HG03575 (cell line): ENCODE results near the gene TCF12.
"Not testable (repeated sequence)": the region's sequence is repeated elsewhere in the genome, so short reads cannot be mapped to it uniquely, and the experiment has no call there.

Experiments
- ATAC-seq: cut with Tn5 transposase; IDR thresholded peaks from one replicate; pipeline ENCODE4 v1.9.1; 2021; ENCODE audit not compliant: unreplicated experiment, insufficient number of reproducible peaks, low FRiP score; ENCODE audit errors: extremely low read depth

The TCF12 gene

DNA sequence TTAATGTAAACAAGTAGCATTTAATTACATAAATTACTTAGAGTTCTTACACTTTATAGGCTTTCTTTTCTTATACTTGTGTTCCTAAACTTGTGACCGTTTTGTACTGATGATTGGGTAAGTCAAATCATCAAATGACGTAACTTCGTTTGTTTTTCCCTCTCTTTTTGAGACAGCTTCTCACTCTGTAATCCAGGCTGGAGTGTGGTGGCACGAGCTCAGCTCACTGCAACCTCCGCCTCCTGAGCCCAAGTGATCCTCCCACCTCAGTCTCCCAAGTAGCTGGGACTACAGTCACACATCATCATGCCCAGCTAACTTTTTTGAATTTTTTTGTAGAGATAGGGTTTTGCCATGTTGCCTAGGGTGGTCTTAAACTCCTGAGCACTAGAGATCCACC lies 226.0 kb downstream of the TCF12 start:
- no peak for ATAC-seq

DNA sequence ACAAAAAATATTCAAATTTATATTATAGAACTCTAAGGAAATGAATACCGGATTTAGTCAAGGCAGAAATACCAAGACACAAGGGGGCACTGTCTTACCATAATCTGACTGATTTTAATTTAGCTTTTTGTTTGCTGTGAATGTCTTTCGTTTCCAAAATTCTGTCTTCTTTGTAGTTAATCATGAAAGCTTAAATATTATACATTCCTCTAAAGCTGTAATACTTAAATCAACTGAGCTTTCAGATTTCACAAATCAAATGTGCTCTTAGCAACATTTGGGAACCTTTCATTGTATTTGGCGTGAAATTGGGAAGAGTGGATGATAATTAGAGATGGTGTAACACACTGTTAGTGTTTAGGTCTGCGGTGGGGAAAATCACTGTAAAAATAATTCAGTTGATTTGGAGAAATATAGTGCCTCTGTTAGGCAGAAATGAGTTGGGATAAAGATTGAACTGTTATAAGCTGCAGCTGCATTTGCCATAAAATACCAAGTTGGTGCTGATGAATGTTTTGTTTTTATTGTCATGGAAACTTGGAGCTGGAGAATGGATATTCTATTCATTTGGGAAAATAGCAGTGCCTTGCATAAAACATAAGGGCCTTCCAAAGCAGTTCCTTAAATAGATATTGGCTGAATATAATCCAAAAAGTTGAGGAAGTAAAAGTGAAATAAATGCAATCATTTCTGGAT lies 228.2 kb downstream of the TCF12 start:
- ATAC-seq = no peak

DNA sequence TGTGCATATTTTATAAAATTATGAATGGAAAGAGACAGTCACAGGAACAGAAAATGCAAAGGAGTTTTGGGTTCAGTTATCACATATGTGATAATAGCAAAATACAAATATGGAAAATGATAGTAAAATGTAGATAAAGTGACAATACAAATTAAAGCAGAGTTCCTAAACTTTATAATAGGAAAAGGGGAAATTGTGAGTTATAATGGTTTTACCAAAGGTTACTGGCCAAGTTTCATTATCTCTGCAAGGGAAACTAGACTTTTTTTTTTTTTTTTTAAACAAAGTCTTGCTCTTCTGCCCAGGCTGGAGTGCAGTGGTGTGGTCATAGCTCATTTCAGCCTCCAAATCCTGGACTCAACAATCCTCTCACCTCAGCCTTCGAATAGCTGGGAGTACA lies 229.2 kb downstream of the TCF12 start:
- no peak for ATAC-seq

DNA sequence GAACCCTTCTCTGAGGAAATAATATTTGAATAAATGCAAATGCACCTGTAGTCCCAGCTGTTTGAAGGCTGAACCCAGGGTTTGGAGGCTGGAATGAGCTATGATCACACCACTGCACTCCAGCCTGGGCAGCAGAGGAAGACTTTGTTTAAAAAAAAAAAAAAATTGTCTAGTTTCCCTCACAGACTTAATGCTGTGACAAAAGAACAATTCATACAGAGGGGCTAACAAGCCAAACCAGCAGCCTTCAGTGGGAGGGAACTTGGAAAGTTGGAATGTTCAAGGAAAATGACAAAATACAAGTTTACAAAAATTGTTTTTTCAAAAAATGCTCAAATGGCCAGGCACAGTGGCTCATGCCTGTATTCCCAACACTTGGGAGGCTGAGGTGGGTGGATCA lies 229.8 kb downstream of the TCF12 start:
- no peak for ATAC-seq

- no peak for ATAC-seq
These were observed 230.8 kb downstream of the TCF12 start for GRCh38 chr15:57149196-57149595.

DNA sequence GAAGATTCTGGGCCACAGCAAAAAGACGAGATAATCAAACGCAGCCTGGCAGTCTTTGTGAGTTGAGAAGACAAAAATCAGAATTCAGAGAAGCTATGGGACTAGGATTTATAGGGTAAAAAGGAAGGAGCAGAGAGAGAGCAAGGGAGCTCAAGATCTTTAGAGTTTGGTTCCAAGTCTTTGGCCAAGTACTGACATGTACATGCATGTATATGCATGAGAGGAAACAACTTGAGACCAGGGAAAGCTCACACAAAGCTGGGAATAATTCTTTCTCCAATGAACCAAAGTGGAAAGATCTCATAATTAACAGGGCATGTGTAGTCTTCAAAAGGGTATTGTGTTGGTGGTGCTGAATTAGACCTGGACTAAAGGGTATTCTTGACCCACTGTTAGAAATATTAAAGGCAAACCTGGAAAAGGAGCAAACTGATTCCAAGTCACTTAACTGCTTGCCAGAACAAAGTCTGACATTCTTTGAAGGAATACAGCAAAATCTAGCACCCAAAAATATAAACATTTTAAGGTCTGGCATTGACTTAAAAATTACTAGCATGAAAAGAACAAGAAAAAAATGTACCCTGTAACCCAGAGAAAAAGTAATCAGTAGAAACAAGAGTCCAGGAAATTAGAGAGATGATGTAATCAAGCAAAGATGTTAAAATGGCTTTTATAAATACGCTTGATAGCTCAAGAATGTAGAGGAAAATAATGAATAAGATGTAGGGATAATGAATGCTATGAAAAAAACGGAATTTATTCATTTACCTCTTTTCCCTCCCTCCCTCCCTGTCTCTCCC lies 231.8 kb downstream of the TCF12 start:
- ATAC-seq = no peak

GRCh38 chr15:57150866-57151203 lies 232.4 kb downstream of the TCF12 start:
- ATAC-seq = not testable (repeated sequence)

- no peak for ATAC-seq
These were observed 233.7 kb downstream of the TCF12 start for GRCh38 chr15:57152133-57152532.

- ATAC-seq = no peak
These were observed 234.5 kb downstream of the TCF12 start for GRCh38 chr15:57152666-57153539.

DNA sequence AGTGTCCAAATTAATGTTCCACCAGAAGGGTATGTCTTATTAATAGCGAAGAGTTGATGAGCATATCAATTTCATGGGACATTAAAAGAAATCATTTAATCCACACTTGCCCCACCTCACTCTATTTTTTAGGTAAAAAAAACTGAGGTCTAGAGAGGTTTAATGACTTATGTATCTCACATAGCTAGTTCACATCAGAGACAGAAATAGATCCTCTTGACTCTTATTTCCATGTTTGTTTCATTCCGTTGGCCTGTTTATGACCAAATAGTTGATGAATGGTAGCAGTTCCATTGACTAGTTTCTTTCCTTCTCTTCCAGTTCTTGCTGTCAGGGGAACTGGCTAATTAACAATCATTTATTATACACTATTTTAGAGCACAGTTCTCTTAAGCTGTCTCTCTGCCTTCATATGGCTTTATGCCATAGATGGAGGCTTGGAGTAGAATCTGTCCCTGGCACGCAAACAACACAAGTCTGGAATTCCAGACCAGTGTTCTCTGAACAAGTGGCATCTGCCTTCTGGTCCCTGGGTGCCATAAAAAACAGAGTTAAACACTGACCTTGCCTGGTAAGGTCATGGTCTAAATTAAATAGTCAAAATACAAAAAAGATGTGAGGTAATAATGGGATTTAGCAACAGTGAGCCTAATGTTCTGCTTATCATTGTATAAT lies 237.9 kb downstream of the TCF12 start:
- no peak for ATAC-seq

- ATAC-seq = no peak
These were observed 240.1 kb downstream of the TCF12 start for GRCh38 chr15:57158589-57158988.

GRCh38 chr15:57158997-57159668 lies 240.7 kb downstream of the TCF12 start:
- no peak for ATAC-seq

DNA sequence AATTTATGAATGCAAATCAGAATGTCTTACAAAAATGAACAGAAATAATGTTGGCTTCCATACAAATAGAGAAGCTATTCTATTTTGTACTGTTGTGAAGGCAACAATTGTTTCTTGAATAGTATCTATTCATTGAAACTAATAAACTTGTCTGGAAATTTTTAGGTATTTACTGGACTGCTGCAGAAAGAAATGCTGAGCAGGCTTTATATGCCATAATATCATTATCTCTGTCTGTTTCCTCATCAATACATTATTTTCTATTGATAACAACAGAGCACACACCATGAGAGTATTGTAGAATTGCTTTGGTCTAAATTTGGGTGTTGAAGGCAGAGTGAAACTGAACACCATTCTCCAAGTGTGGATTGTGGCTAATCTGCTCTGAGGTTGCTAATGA lies 241.3 kb downstream of the TCF12 start:
- ATAC-seq = no peak

GRCh38 chr15:57160823-57161560 lies 242.5 kb downstream of the TCF12 start:
- ATAC-seq = no peak

DNA sequence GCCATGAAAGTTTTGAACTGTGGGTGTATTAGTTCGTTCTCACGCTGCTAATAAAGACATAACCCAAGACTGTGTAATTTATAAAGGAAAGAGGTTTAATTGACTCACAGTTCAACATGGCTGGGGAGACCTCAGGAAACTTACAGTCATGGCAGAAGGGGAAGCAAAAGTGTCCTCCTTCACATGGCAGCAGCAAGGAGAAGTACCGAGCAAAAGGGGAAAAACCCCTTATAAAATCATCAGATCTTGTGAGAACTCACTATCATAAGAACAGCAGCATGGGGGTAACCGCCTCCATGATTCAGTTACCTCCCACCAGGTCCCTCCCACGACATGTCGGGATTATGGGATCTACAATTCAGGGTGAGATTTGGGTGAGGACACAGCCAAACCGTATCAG lies 245.8 kb downstream of the TCF12 start:
- not testable (repeated sequence) for ATAC-seq

DNA sequence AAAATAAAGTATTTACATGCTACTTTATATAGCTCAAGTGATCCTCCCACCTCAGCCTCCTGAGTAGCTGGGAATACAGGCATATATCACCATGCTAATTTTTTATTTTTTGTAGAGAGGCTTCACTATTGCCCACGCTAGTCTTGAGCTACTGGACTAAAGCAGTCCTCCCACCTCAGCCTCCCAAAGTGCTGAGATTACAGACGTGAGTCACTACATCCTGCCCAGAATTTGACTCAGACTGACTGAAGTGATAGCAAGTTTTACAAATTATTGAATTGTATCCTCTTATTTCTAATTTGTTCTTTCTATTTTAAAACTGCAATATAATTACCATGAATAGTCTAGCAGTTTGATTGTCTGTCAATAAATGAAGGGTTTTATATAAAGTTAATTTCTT lies 247.5 kb downstream of the TCF12 start:
- ATAC-seq = no peak

- ATAC-seq = no peak
These were observed 249.5 kb downstream of the TCF12 start for GRCh38 chr15:57167821-57168395.

- ATAC-seq = no peak
These were observed 251.2 kb downstream of the TCF12 start for GRCh38 chr15:57169643-57170042.
